NCI-H187 (cell line): ENCODE data around the gene ERP27.

Source experiments
- DNase-seq, 2 experiments: peaks; one replicate each; lab custom pipeline; 2025; lab: John Stamatoyannopoulos, UW

The ERP27 gene

GRCh38 chr12:14936224-14936861, 2.0 kb downstream of the ERP27 start:
- DNase-seq: no peak

GRCh38 chr12:14935031-14935430, 3.3 kb downstream of the ERP27 start:
- DNase-seq: no peak

GRCh38 chr12:14934511-14934910, 3.8 kb downstream of the ERP27 start:
- DNase-seq: no peak

DNA sequence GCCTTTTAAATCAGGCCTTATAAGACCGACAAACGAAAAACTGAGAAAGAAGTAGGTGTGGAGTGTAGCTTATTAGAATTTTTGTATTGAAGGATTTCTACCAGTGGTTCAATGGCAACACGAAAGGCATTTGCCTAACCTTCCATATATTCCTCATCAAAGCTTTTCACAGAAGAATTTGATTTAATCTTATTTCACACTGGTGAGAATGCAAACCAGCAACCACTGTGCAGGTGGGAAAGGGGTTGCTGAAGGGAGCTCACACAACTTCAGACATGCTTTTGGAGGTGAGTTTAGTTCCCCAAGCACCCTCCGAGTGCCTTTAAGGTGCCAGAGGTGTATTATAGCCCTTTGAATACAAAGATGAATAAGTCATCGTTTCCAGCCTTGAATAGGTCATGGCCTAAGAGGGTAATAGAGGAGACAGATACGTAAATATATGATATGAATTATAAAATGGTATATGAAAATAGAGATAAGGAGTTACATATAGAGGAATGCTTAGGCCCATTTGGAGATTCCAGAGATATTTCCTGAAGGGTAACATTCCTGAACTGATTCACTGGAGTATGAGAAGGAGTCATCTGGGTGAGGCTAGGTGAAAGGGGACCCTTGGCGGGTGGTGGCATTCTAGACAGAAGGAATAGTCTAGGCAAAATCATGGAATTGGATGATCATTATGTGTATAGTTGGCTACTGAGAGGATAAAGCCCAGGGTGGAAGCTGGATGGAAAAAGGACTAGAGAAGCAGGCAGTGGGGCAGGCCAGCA, 6.4 kb downstream of the ERP27 start:
- DNase-seq: no peak

GRCh38 chr12:14931359-14931758, 7.0 kb downstream of the ERP27 start:
- no peak for DNase-seq

DNA sequence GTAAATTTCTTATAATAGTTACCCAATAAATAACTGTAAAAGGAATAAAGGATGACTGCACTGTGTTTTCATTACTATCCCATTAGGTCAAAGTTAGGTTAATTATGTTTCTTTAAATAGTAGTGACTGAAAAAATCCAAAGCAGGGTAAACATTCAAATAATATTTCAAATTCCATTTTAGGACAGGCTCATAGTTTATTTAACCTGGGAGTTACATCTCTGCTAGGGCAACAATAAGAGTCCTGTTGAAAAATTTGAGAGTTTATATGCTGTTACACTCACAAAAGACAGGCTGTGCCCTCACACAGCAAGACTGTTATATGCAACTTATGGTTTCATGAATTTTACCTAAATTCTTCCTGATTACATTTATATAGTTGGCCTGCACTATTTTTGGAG, 8.0 kb downstream of the ERP27 start:
- DNase-seq: no peak

- no peak for DNase-seq
Observed at GRCh38 chr12:14928931-14929330, 9.4 kb downstream of the ERP27 start.

DNA sequence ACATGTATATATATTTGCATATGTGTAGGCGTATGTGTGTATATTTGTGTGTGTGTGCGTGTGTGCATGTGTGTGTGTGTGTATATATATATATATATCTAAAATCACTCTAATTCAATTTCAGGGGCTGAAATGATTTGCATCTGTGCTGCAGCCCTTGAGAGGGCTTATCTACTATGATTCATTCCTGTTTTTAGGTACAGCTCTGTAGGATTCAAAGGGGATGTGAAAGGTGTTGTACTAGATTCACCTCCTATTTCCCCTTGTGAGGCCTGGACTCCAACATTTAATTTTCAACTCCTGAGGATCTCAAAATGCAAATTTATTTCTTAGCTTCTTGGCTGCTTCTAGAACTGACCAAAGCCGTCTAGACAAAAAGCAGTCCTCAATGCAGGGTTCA, 11.1 kb downstream of the ERP27 start:
- DNase-seq: no peak

DNA sequence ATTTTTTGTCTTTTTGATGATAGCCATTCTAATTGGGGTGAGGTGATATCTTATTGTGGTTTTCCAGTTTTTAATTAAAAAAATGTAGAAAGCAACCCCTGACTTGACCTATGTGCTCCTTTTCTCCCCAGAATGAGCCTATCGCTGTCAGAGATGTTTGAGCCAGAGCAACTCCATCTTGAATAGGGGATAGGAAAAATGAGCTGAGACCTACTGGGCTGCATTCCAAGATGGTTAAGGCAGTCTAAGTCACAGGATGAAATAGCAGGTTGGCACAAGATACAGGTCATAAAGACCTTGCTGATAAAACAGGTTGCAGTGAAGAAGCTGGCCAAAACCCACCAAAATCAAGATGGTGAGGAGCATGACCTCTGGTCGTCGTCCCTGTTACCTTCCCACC, 13.8 kb downstream of the ERP27 start:
- no peak for DNase-seq

DNA sequence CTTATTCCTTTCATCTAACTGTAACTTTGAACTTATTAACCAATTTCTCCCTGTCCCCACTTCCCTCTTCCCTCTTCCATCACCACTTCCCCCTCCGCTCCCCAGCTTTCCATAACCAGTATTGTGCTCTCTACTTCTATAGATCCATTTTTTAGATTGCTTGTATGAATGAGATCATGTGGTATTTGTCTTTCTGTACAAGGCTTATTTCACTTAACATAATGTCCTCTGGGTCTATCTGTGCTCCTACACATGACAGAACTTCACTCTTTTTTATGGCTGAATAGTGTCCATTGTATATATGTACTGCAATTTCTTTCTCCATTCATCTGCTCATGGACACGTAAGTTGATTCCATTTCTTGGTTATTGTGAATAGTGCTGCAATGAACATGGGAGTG, 14.4 kb downstream of the ERP27 start:
- no peak for DNase-seq

DNA sequence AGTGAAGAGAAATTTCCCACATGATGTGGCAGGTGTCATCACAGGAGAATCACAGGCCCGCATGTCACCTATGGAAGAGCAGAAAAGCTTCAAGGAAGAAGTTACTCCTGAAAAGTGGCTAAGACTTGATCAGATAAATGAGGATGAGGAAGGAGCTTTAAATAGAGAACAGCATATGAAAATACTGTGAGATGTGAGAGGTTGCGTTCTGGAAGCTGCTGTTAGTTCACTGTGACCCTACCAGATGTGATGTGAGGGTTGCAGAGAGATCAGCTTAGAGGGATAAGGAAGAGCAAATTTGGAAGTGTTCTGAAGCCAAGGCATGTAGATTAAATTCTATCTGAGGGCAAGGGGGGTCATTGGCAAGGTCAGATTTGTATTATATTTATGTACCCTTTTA, 17.1 kb downstream of the ERP27 start:
- DNase-seq: no peak

- DNase-seq: no peak
Observed at GRCh38 chr12:14920475-14921126, 17.7 kb downstream of the ERP27 start.

DNA sequence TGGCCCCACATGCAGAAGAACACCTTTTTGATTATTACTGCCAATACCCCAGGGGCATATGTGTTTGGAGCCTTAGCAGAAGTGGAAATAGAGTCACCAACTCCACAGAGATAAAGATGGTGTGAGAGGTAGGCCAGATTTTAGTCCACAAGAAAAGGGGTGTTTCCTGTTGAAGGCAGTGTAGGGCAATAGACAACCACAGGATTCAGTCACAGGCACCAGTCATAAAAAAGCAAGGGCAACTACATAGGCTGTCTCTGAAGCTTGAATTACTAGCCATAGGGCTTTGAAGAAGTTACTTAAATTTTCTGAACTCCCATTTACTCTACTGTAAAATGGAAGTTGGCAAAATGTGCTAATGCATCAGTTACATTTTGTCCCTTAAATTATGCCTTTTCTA, 18.9 kb downstream of the ERP27 start:
- DNase-seq: no peak

GRCh38 chr12:14915736-14916135, 22.6 kb downstream of the ERP27 start:
- DNase-seq: no peak

GRCh38 chr12:14913381-14913781, 25.0 kb downstream of the ERP27 start:
- DNase-seq: peak; percentile 23 to 44

- no peak for DNase-seq
Observed at GRCh38 chr12:14911131-14911530, 27.2 kb downstream of the ERP27 start.

- DNase-seq: no peak
Observed at GRCh38 chr12:14910090-14910915, 28.0 kb downstream of the ERP27 start.

DNA sequence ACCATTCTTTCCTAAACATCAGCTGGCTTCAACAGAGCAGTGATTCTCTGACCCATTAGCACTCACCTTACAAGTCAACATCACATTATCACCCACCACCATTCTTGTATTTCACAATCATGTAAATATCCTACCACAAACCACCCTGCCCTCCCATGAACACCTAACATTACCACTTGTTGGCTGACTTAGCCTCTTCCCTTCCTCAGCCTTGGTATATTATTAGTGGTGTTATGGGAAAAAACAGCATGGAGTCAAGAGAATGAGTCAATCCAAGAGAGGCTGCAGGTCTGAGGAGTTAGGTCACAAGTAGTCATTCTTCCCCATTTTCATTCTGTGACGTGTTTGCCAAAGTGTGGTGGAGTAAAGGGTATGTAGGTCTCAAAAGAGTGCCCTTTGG, 30.4 kb downstream of the ERP27 start:
- DNase-seq: no peak

DNA sequence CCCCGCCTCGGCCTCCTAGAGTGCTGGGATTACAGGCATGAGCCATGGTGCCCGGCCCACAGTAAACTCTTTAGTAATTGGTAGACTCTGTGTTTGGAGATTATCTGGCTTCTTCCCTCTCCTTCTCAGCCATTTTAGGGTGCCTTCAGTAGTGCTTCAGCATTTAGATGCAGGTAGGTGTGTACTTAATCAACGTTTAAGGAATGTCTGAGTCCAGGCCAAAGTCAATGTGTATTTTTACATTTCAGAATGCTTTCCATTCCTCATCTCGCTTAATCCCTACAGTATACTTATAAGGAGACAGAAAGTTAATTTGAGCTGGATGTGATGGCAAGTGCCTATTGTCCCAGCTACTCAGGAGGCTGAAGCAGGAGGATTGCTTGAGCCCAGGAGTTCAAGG, 32.2 kb downstream of the ERP27 start:
- DNase-seq: no peak

DNA sequence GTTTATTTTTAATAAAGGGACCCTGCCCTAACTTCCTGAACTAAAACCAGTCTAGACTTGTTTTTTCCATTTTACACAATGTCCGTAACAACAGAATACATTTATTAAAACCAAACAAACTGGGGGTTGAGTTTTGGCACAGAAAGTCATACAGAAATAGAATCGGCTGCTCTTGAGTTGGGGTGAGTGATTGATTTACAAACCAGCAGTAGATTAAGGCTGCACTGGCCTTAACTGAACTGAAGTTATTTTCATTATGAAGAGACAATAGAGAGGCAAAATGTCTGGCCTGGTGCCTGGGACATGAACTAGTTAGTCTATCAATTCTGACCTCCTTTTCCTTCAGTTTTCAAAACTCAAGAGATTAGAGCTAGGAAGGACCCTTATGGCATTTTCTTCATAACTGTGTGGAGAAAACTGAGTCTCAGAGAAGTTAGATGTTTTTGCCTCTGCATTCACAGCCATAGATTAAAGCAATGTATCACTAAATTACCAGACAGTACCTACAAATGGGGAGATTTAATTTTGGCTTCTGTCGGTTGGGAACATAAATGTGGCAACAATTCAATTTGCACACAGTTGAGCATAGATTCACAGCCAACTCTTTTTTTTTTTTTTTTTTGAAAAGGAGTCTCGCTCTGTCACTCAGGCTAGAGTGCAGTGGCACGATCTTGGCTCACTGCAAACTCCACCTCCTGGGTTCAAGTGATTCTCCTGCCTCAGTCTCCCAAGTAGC, 32.9 kb downstream of the ERP27 start:
- DNase-seq: no peak

- no peak for DNase-seq
Observed at GRCh38 chr12:14904854-14905253, 33.5 kb downstream of the ERP27 start.
